ENCODE results near the gene SLC6A12.

DNA sequence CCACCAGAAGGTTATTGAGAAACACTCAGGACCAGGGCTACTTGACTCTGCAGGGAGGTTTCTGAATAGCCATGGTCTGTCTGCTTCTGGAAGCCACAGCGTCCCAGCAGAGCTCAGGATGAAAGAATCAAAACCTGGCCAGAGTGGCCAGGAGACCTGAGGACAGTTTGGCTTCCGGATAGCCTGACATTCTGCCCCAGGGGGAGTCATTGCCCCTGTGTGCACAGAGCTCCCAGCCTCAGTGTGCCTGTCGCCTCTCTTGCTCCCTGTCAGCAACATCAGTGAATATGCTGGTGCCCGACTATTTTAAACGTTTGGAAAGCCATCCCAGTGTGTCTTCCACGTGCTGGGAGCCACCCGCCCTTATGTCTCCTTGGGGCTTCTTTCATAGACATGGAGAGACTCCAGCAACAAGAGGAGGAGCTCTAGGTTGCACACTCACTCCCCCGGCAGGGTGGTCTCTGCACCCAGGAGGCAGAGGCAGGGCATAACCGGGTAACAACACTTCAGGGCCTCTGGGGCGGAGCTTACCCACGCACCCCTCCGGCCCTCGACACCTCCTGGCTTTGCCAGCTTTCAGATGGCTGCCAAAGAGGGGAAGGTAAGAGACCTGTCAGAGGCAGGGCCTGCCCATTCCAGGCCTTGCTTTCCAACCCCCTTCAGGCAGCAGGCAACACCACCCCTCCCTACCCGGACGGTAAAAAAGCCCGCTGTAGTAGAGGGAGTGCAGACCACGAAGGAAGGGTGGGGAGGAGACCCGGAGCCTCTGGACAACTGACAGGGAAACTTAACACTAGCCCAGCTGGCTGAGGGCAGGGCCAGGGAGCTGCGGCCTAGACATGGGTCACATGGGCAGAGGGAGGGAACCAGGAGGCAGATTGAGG, 19.0 kb upstream of the SLC6A12 start:
- no peak for TF ChIP-seq RAD21 (conservative IDR thresholded peaks at IDR 0.05)
- TF ChIP-seq, protein P1, sequence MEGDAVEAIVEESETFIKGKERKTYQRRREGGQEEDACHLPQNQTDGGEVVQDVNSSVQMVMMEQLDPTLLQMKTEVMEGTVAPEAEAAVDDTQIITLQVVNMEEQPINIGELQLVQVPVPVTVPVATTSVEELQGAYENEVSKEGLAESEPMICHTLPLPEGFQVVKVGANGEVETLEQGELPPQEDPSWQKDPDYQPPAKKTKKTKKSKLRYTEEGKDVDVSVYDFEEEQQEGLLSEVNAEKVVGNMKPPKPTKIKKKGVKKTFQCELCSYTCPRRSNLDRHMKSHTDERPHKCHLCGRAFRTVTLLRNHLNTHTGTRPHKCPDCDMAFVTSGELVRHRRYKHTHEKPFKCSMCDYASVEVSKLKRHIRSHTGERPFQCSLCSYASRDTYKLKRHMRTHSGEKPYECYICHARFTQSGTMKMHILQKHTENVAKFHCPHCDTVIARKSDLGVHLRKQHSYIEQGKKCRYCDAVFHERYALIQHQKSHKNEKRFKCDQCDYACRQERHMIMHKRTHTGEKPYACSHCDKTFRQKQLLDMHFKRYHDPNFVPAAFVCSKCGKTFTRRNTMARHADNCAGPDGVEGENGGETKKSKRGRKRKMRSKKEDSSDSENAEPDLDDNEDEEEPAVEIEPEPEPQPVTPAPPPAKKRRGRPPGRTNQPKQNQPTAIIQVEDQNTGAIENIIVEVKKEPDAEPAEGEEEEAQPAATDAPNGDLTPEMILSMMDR (IDR thresholded peaks at IDR 0.05; ENCODE audit: poor library complexity, severe bottlenecking) = no peak
- TF ChIP-seq MXI1 (conservative IDR thresholded peaks at IDR 0.05; ENCODE audit: poor library complexity, severe bottlenecking) = no peak
- no peak for TF ChIP-seq SMC3 (conservative IDR thresholded peaks at IDR 0.05; ENCODE audit: poor library complexity)
